Measurements from ENCODE around the gene WWC2.

The WWC2 gene

GRCh38 chr4:183098723-183099536, at the start of gene WWC2:
Gene WWC2, plus strand, starts transcription at chr4:183099257. Its CDS starts 235 bp downstream, at chr4:183099492.
- DNase-seq (ENCODE audit: low read depth in 1 of 2, low spot score in 1 of 2) = peak; percentile 24 to 50

- no peak for DNase-seq (ENCODE audit: low read depth in 1 of 2, low spot score in 1 of 2)
These were observed 45.4 kb upstream of the WWC2 start for GRCh38 chr4:183053681-183054080.

- DNase-seq (ENCODE audit: low read depth in 1 of 2, low spot score in 1 of 2) = no peak
These were observed 41.8 kb upstream of the WWC2 start for GRCh38 chr4:183057255-183057654.

- no peak for DNase-seq (ENCODE audit: low read depth in 1 of 2, low spot score in 1 of 2)
These were observed 39.3 kb upstream of the WWC2 start for GRCh38 chr4:183059797-183060196.

GRCh38 chr4:183068502-183068901, 30.6 kb upstream of the WWC2 start:
- DNase-seq (ENCODE audit: low read depth in 1 of 2, low spot score in 1 of 2) = no peak

GRCh38 chr4:183071222-183071621, 27.8 kb upstream of the WWC2 start:
- no peak for DNase-seq (ENCODE audit: low read depth in 1 of 2, low spot score in 1 of 2)

GRCh38 chr4:183072176-183072575, 26.9 kb upstream of the WWC2 start:
- DNase-seq (ENCODE audit: low read depth in 1 of 2, low spot score in 1 of 2) = no peak

- no peak for DNase-seq (ENCODE audit: low read depth in 1 of 2, low spot score in 1 of 2)
These were observed 25.3 kb upstream of the WWC2 start for GRCh38 chr4:183073838-183074145.

GRCh38 chr4:183074288-183074990, 24.6 kb upstream of the WWC2 start:
- no peak for DNase-seq (ENCODE audit: low read depth in 1 of 2, low spot score in 1 of 2)

GRCh38 chr4:183078634-183079033, 20.4 kb upstream of the WWC2 start:
- DNase-seq (ENCODE audit: low read depth in 1 of 2, low spot score in 1 of 2) = no peak

- no peak for DNase-seq (ENCODE audit: low read depth in 1 of 2, low spot score in 1 of 2)
These were observed 18.5 kb upstream of the WWC2 start for GRCh38 chr4:183080372-183081115.

GRCh38 chr4:183081116-183081469, 18.0 kb upstream of the WWC2 start:
- DNase-seq (ENCODE audit: low read depth in 1 of 2, low spot score in 1 of 2) = no peak

GRCh38 chr4:183082053-183082452, 17.0 kb upstream of the WWC2 start:
- DNase-seq (ENCODE audit: low read depth in 1 of 2, low spot score in 1 of 2) = no peak

- no peak for DNase-seq (ENCODE audit: low read depth in 1 of 2, low spot score in 1 of 2)
These were observed 4.5 kb upstream of the WWC2 start for GRCh38 chr4:183094393-183095198.

- DNase-seq (ENCODE audit: low read depth in 1 of 2, low spot score in 1 of 2) = no peak
These were observed 3.9 kb upstream of the WWC2 start for GRCh38 chr4:183095199-183095512.

- no peak for DNase-seq (ENCODE audit: low read depth in 1 of 2, low spot score in 1 of 2)
These were observed 2.6 kb upstream of the WWC2 start for GRCh38 chr4:183096276-183096965.

GRCh38 chr4:183097231-183098018, 1.6 kb upstream of the WWC2 start:
- DNase-seq (ENCODE audit: low read depth in 1 of 2, low spot score in 1 of 2) = no peak

GRCh38 chr4:183098019-183098722, 886 bp upstream of the WWC2 start:
- no peak for DNase-seq (ENCODE audit: low read depth in 1 of 2, low spot score in 1 of 2)

GRCh38 chr4:183099537-183100297, 660 bp downstream of the WWC2 start:
- DNase-seq (ENCODE audit: low read depth in 1 of 2, low spot score in 1 of 2) = no peak
